GM21367 (cell line): ENCODE measurements around the gene LILRB1.
"Not testable (repeated sequence)": the region's sequence is repeated elsewhere in the genome, so short reads cannot be mapped to it uniquely, and the experiment has no call there.

ENCODE experiments used
- ATAC-seq: cut with Tn5 transposase; IDR thresholded peaks from one replicate; pipeline ENCODE4 v1.9.1; 2021; ENCODE audit not compliant: unreplicated experiment

LILRB1 gene

GRCh38 chr19:54630262-54630661 lies at the start of gene LILRB1:
Gene LILRB1 (plus strand): TSS chr19:54630484. CDS start chr19:54631074, 590 bp downstream.
- not testable (repeated sequence) for ATAC-seq

GRCh38 chr19:54586397-54586796 lies 43.9 kb upstream of the LILRB1 start:
- ATAC-seq = no peak

GRCh38 chr19:54587026-54587425 lies 43.3 kb upstream of the LILRB1 start:
- no peak for ATAC-seq

- not testable (repeated sequence) for ATAC-seq
These were observed 36.8 kb upstream of the LILRB1 start, which contains the start of gene LILRA1 for GRCh38 chr19:54593445-54593844. Gene LILRA1 (plus strand): TSS chr19:54593632. CDS start chr19:54594245, 613 bp downstream.

GRCh38 chr19:54593931-54594626 lies 36.2 kb upstream of the LILRB1 start:
- ATAC-seq = not testable (repeated sequence)

GRCh38 chr19:54594737-54595136 lies 35.5 kb upstream of the LILRB1 start:
- no peak for ATAC-seq

GRCh38 chr19:54595680-54596436 lies 34.4 kb upstream of the LILRB1 start:
- ATAC-seq = not testable (repeated sequence)

GRCh38 chr19:54600212-54600611 lies 30.1 kb upstream of the LILRB1 start:
- ATAC-seq = no peak

- no peak for ATAC-seq
These were observed 24.1 kb upstream of the LILRB1 start for GRCh38 chr19:54606230-54606629.

GRCh38 chr19:54606891-54607784 lies 23.1 kb upstream of the LILRB1 start:
- ATAC-seq = no peak

GRCh38 chr19:54607785-54608150 lies 22.5 kb upstream of the LILRB1 start:
- no peak for ATAC-seq

- no peak for ATAC-seq
These were observed 22.1 kb upstream of the LILRB1 start for GRCh38 chr19:54608205-54608604.

GRCh38 chr19:54608792-54609191 lies 21.5 kb upstream of the LILRB1 start:
- no peak for ATAC-seq

- no peak for ATAC-seq
These were observed 20.9 kb upstream of the LILRB1 start for GRCh38 chr19:54609356-54609791.

GRCh38 chr19:54612428-54612827 lies 17.9 kb upstream of the LILRB1 start:
- no peak for ATAC-seq

- ATAC-seq = no peak
These were observed 15.6 kb upstream of the LILRB1 start for GRCh38 chr19:54614726-54615125.

- no peak for ATAC-seq
These were observed 14.2 kb upstream of the LILRB1 start for GRCh38 chr19:54616057-54616456.

GRCh38 chr19:54616821-54617560 lies 13.3 kb upstream of the LILRB1 start:
- peak; percentile 65 for ATAC-seq

GRCh38 chr19:54620464-54620863 lies 9.8 kb upstream of the LILRB1 start:
- no peak for ATAC-seq

GRCh38 chr19:54622431-54622830 lies 7.9 kb upstream of the LILRB1 start:
- ATAC-seq = no peak
